ENCODE data around the gene FAM50A. TPM values are rescaled to one million over a fixed set of nuclear protein-coding genes. Genes with fewer than 3 reads are reported as not detected.
A peak's percentile ranks its signal among the peaks of the same experiment; 100 is the strongest.

Gene FAM50A
- total RNA-seq, 1 donor from 2014 or later: 52.4 TPM

DNA sequence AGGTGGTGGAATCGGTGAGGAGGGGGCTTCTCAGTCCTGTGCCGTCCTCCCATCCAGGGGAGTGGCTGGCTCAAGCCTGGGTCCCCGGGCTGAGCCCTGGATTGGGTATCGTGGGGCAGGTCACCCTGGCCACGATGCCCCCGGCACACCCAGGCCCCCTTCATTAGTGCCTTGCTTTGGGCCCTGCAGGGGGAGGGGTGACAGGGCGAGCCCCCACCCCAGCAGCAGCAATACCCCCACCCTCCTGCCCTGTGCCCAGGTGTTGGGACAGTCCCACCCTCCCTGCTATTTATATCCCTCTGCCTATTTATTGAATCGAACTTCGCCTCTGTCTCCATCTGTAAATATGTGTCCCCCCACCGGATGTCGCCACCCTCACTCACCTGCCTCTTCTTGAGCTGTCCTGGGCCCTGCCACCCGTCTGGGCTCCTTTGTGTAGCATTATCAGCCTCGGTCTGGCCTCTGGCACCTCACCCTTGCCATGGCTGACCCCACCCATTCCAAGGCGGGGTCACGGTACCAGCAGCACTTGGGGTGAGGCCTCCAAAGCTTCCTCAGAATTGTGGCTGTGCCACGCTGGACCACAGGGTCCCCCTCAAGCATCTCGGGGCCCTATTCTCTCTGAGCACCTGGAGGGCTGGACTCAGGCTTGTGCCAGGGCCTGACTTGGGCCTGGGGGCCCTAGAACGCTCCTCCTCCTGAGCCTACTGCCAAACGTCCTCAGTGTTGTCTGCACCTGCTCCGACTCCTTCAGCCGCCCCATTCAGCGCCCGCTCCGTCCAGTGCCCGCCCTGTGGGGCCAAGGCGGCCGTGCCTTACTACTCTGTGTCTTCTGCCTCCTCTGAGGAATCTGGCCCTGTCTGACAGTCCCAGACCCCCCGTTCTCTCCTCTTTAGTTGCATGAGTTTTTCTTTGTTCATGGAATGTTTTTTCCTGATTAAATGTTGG is 29.0 kb downstream of the FAM50A start:
- Histone ChIP-seq H3K27ac (no peak overlapping the region), H3K4me1 (no peaks in the 10 kb centered on the region), H3K36me3 (peaks cover 28 to 30% of the 10 kb centered on the region in 2 donors), H3K27me3 (no peaks in the 10 kb centered on the region), H3K9me3 (no peaks in the 10 kb centered on the region), H3K4me3 (no peak overlapping the region)
- intact Hi-C loops (cut with DNase I): no loop called here
- TF ChIP-seq, protein P1, sequence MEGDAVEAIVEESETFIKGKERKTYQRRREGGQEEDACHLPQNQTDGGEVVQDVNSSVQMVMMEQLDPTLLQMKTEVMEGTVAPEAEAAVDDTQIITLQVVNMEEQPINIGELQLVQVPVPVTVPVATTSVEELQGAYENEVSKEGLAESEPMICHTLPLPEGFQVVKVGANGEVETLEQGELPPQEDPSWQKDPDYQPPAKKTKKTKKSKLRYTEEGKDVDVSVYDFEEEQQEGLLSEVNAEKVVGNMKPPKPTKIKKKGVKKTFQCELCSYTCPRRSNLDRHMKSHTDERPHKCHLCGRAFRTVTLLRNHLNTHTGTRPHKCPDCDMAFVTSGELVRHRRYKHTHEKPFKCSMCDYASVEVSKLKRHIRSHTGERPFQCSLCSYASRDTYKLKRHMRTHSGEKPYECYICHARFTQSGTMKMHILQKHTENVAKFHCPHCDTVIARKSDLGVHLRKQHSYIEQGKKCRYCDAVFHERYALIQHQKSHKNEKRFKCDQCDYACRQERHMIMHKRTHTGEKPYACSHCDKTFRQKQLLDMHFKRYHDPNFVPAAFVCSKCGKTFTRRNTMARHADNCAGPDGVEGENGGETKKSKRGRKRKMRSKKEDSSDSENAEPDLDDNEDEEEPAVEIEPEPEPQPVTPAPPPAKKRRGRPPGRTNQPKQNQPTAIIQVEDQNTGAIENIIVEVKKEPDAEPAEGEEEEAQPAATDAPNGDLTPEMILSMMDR (IDR thresholded peaks at IDR 0.05): no peak
- DNase-seq (ENCODE audit: low spot score in 2 of 2): no peak

DNA sequence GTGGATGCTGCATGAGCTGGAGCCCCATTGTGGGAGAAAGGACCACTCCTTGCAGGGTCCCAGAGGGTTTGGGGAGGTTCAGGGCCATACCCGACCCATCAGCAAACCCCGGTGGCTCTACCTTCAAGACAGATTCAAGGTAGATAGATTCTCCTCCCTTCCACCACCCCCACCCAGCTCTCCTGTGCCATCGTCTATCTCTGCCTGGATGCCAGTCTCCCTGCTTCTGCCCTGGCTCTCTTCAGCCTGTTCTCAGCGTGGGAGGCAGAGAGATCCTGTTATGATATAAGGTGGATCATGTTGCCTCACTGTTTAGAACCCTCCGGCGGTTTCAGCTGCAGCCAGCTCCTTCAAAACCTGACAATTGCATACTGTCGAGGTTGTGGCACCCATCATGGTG is 29.7 kb downstream of the FAM50A start:
- DNase-seq (ENCODE audit: low spot score in 2 of 2): no peak
- intact Hi-C loops (cut with DNase I): no loop called here
- H3K4me1 ChIP-seq: no peaks in the 10 kb centered on the region
- no peak overlapping the region for H3K27ac ChIP-seq
- H3K27me3 ChIP-seq: no peaks in the 10 kb centered on the region
- H3K36me3 ChIP-seq: peaks cover 21 to 24% of the 10 kb centered on the region in 2 donors
- TF ChIP-seq, protein P1 (IDR thresholded peaks at IDR 0.05): no peak
- H3K4me3 ChIP-seq: no peak overlapping the region
- H3K9me3 ChIP-seq: no peaks in the 10 kb centered on the region

DNA sequence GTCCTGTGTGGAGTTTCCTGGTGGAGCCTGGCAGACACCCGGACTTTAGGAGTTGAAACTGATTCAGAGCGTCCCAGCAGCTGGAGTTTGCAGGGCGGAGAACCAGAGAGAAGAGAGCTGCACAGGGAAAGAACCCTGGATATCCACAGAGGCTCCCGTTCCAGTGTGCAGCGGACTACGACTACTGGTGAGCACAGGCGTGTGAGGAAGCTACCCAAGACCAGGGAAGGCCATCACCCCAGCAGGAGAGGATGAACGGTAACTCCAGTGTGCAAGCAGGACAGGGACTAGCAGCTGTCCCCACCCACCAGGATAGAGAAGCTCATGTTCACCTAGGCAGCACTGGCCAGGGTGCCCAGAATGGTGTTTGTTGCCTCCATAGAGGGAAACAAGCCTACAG is 32.9 kb downstream of the FAM50A start:
- Histone ChIP-seq H3K4me3 (no peak overlapping the region), H3K4me1 (no peaks in the 10 kb centered on the region), H3K36me3 (peaks cover 0 to 6% of the 10 kb centered on the region in 2 donors), H3K27me3 (no peaks in the 10 kb centered on the region), H3K9me3 (no peaks in the 10 kb centered on the region), H3K27ac (no peak overlapping the region)
- intact Hi-C loops (cut with DNase I): loop anchor here (5.0 kb wide), 2 partner anchors 35 to 65 kb away; partner anchors contain the start of genes FAM50A and TAFAZZIN
- TF ChIP-seq, protein P1 (IDR thresholded peaks at IDR 0.05): no peak
- DNase-seq (ENCODE audit: low spot score in 2 of 2): no peak

DNA sequence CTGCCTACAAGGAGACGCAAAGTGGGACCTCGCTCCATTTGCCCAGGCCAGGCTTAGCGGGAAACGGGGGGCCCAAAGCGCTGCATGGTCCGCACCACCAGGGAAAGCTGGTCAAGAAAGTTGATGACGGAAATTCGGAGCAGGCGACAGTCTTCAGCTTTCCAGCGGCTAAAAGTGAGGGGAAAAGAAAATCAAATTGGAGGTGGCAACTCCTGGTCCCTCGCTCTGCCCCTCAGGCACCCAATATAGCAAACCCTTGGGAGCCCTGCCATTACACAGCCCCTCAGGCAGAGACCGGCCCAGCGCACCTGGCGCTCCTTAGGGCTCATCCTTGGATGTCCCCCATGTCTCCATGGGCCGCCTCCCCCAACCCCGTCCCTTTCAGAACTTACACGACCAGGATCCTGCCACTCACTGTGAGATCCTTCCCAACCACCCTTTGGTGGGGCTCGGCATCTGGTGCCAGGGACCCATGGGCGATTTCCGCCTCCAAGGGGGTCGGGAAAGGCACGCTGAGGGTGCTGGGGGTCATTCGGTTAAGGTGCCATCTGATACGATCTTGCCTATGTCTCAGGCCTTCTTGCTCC is 34.0 kb downstream of the FAM50A start:
- peak overlapping the region; percentile 73 to 74 for H3K27ac ChIP-seq
- DNase-seq (ENCODE audit: low spot score in 2 of 2): no peak
- peak overlapping the region; percentile 57 to 69 for H3K4me3 ChIP-seq
- H3K27me3 ChIP-seq: no peaks in the 10 kb centered on the region
- H3K36me3 ChIP-seq: peaks cover 0 to 2% of the 10 kb centered on the region in 2 donors
- TF ChIP-seq, protein P1 (IDR thresholded peaks at IDR 0.05): no peak
- no peaks in the 10 kb centered on the region for H3K9me3 ChIP-seq
- H3K4me1 ChIP-seq: no peaks in the 10 kb centered on the region
- intact Hi-C loops (cut with DNase I): loop anchor here (1.0 to 5.0 kb wide), 3 partner anchors 36 to 66 kb away; partner anchors contain the start of genes ATP6AP1, FAM50A and TAFAZZIN

DNA sequence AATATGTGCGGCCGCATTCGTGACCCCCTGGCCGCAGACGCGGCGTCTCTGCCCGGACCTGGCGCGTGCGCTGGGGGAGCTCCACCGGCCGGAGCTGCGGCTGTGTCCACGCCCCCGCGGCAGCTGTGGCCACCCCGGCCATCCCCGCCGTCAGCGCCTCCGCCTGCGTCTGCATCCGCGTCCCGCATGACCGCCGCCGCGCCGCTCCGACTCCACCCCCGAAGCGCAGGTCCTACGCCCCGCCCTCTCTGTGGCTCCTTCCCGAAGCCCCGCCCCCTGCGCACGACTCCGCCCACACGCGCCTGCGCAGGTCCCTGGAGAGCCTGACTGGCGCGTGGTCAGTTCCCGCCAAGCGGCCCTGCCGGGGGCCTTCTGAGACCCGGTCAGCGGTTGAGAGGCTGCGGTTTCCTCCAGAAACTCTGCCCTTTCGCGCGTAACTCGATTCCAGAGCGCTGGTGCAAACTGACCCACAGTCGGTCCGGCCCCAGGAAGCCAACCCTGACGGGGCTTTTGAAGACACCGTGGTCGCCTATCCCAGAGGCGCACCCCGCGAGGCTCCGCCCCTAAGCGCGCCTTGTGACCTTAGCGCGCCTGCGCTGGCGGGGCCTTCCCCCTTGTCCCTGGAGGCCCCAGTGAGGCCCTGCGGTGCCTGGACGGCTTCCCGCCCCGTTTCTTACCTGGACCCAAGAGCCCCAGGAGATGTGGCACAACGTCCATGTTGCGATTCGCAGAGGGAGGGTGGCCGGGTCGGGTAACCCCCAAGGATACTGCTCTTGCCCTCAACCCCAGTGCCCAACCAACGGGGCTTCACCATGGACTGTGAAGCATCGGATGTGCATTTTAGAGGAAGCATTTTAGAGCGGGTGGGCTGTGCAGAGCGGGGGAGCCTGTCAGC is 35.0 kb downstream of the FAM50A start, which contains the start of gene LAGE3:
Gene LAGE3, minus strand, starts transcription at position 554 of the 895 bp plus-strand sequence. Its CDS starts 366 bp downstream, at position 188.
- H3K4me3 ChIP-seq: peak within 1 kb of the TSS; percentile 57 to 69
- H3K27me3 ChIP-seq: no peaks in the 10 kb centered on the region
- no peaks in the 10 kb centered on the region for H3K36me3 ChIP-seq
- peak within 1 kb of the TSS; percentile 73 to 76 for H3K27ac ChIP-seq
- intact Hi-C loops (cut with DNase I): loop anchor here (1.0 to 5.0 kb wide), 4 partner anchors 37 to 67 kb away; partner anchors contain the start of genes ATP6AP1, FAM3A, FAM50A and TAFAZZIN
- TF ChIP-seq, protein P1 (IDR thresholded peaks at IDR 0.05): no peak
- DNase-seq (ENCODE audit: low spot score in 2 of 2): peak; percentile 76 to 95
- H3K4me1 ChIP-seq: no peaks in the 10 kb centered on the region
- H3K9me3 ChIP-seq: no peaks in the 10 kb centered on the region

Measured in ascending aorta (tissue), 2 donors.